HepG2 (cell line): ENCODE measurements around the gene FBXO24. TPM values are rescaled to one million over a fixed set of nuclear protein-coding genes. Genes with fewer than 3 reads are reported as not detected.

Source experiments
- ATAC-seq: fragments of 200-7000 bp; cut with Tn5 transposase; 3 replicates; pipeline ENCODE4 v1.9.1; 2020; ENCODE audit warnings: mild to moderate bottlenecking, moderate library complexity
- BruUV-seq: library from RNA; stranded (reverse); fragments of 400-500 nt; replicated peaks from 2 replicates; lab custom pipeline; 2021; lab: Mats Ljungman, UMichigan
- CTCF ChIA-PET: fragments of 300-600 bp; formaldehyde crosslinking; extraction: SDS; loops from one replicate; lab custom pipeline; 2021; ENCODE audit warnings: low total read pairs, inconsistent platforms, low intra/inter-chr PET ratio; lab: Yijun Ruan, JAX
- POLR2A ChIA-PET: fragments of 350-600 bp; sonication (Branson Sonifier 250); formaldehyde crosslinking; loops from one replicate; lab custom pipeline; 2020; ENCODE audit warnings: antibody characterized with exemption, inconsistent platforms; lab: Yijun Ruan, JAX
- DNase-seq: peaks from one replicate; pipeline ENCODE4 v3.0.0-alpha.2; 2015; ENCODE audit warnings: low spot score
- FAIRE-seq: peaks from 3 replicates; lab custom pipeline; 2011; peaks lifted over from hg19 to GRCh38; lab: Jason Lieb, UNC
- H2AFZ ChIP-seq: one replicate; pipeline ENCODE4 v1.6.1; 2011; ENCODE audit warnings: low read length, inconsistent platforms
- H3K27ac ChIP-seq: fragments of 300-600 bp; 3 replicates; pipeline ENCODE4 v1.8.0; 2011; ENCODE audit warnings: mixed run types, mild to moderate bottlenecking, mixed read lengths, low read length, inconsistent platforms; ENCODE audit not compliant: insufficient read depth; ENCODE audit errors: extremely low read length
- H3K27me3 ChIP-seq, 2 experiments: fragments of 200-600 bp in 1 of 2; 2 replicates in 1 of 2; 3 replicates in 1 of 2; pipeline versions ENCODE4 v1.6.0 to v1.8.0; 2011; ENCODE audit warnings: low read length in 2 of 2, mild to moderate bottlenecking in 2 of 2, moderate library complexity in 2 of 2, inconsistent platforms in 1 of 2; ENCODE audit not compliant: insufficient read depth in 2 of 2, control insufficient read depth in 1 of 2
- H3K36me3 ChIP-seq, 2 experiments: fragments of 200-600 bp in 1 of 2; replicated peaks in 1 of 2; 2 replicates in 1 of 2; 3 replicates in 1 of 2; pipeline versions ENCODE4 v1.5.1 to v1.8.0; 2011; ENCODE audit warnings: low read length in 2 of 2, inconsistent platforms in 1 of 2; ENCODE audit not compliant: insufficient read depth in 2 of 2, control insufficient read depth in 1 of 2
- H3K4me1 ChIP-seq: 2 replicates; pipeline ENCODE4 v1.5.1; 2012; ENCODE audit warnings: low read length, inconsistent platforms; ENCODE audit not compliant: insufficient read depth
- H3K4me2 ChIP-seq: 2 replicates; pipeline ENCODE4 v1.6.0; 2011; ENCODE audit warnings: low read depth, low read length, inconsistent platforms
- H3K4me3 ChIP-seq, 3 experiments: fragments of 200-600 bp in 1 of 3; sonication (generic), shearing (Covaris generic) in 1 of 3; replicated peaks in 1 of 3; 2 replicates each; pipeline ENCODE4 v1.5.1; 2011 to 2016; ENCODE audit warnings: low read length in 3 of 3, inconsistent platforms in 2 of 3, low read depth in 2 of 3, mild to moderate bottlenecking in 2 of 3, control low read depth in 1 of 3, mixed read lengths in 1 of 3; ENCODE audit not compliant: insufficient read depth in 1 of 3
- H3K79me2 ChIP-seq: one replicate; pipeline ENCODE4 v1.6.1; 2011; ENCODE audit warnings: low read length, inconsistent platforms; ENCODE audit not compliant: insufficient read depth
- H3K9ac ChIP-seq: 2 replicates; pipeline ENCODE4 v1.6.0; 2011; ENCODE audit warnings: mild to moderate bottlenecking, low read depth, low read length, inconsistent platforms; ENCODE audit not compliant: insufficient read depth
- H3K9me3 ChIP-seq: 2 replicates; pipeline ENCODE4 v1.5.1; 2012; ENCODE audit warnings: mild to moderate bottlenecking, low read length
- H4K20me1 ChIP-seq: 2 replicates; pipeline ENCODE4 v1.6.0; 2011; ENCODE audit warnings: inconsistent platforms, mild to moderate bottlenecking, low read length, moderate library complexity; ENCODE audit not compliant: insufficient read depth
- AGO2 ChIP-seq: fragments of 200-400 bp; formaldehyde crosslinking; optimal IDR thresholded peaks from 2 replicates; pipeline ENCODE3; 2017; ENCODE audit warnings: mild to moderate bottlenecking, low read depth, low read length, moderate library complexity
- DNMT1 ChIP-seq: sonication (generic); formaldehyde crosslinking; IDR thresholded peaks from 2 replicates; pipeline ENCODE4 v1.5.1; 2020; ENCODE audit warnings: mild to moderate bottlenecking, missing genetic modification reagents
- FOXC1 ChIP-seq: sonication (generic); formaldehyde crosslinking; IDR thresholded peaks from 2 replicates; pipeline ENCODE4 v1.8.0; 2022; ENCODE audit warnings: mild to moderate bottlenecking, missing genetic modification reagents, borderline replicate concordance
- FOXJ3 ChIP-seq: sonication (generic); formaldehyde crosslinking; IDR thresholded peaks from 2 replicates; pipeline ENCODE4 v1.4.0; 2020; ENCODE audit warnings: missing genetic modification reagents, mild to moderate bottlenecking, borderline replicate concordance
- LBX2 ChIP-seq: sonication (generic); formaldehyde crosslinking; IDR thresholded peaks from 2 replicates; pipeline ENCODE4 v1.5.0; 2020; ENCODE audit warnings: missing genetic modification reagents, mild to moderate bottlenecking, borderline replicate concordance
- MEIS2 ChIP-seq: sonication (generic); formaldehyde crosslinking; IDR thresholded peaks from 2 replicates; pipeline ENCODE4 v1.9.0; 2021; ENCODE audit warnings: mild to moderate bottlenecking, missing genetic modification reagents
- NAIF1 ChIP-seq: sonication (generic); formaldehyde crosslinking; IDR thresholded peaks from 2 replicates; pipeline ENCODE4 v1.5.0; 2020; ENCODE audit warnings: mild to moderate bottlenecking, missing genetic modification reagents, borderline replicate concordance
- PATZ1 ChIP-seq: sonication (generic); formaldehyde crosslinking; IDR thresholded peaks from 2 replicates; pipeline ENCODE4 v1.4.0; 2020; ENCODE audit warnings: missing genetic modification reagents
- SNAPC2 ChIP-seq: sonication (generic); formaldehyde crosslinking; IDR thresholded peaks from 2 replicates; pipeline ENCODE4 v1.8.1; 2022; ENCODE audit warnings: mild to moderate bottlenecking, missing genetic modification reagents
- THAP9 ChIP-seq: sonication (generic); formaldehyde crosslinking; IDR thresholded peaks from 2 replicates; pipeline ENCODE4; 2020; ENCODE audit warnings: missing genetic modification reagents, mild to moderate bottlenecking, borderline replicate concordance
- XRCC5 ChIP-seq: fragments of 200-400 bp; formaldehyde crosslinking; optimal IDR thresholded peaks from 2 replicates; pipeline ENCODE3; 2017; ENCODE audit warnings: mild to moderate bottlenecking, low read length
- ZFP37 ChIP-seq: sonication (generic); formaldehyde crosslinking; IDR thresholded peaks from 2 replicates; pipeline ENCODE4 v1.4.0; 2020; ENCODE audit warnings: missing genetic modification reagents, borderline replicate concordance
- ZFP91 ChIP-seq: sonication (generic); formaldehyde crosslinking; IDR thresholded peaks from 2 replicates; pipeline ENCODE4 v1.9.0; 2022; ENCODE audit warnings: missing genetic modification reagents, mild to moderate bottlenecking, borderline replicate concordance
- ZNF496 ChIP-seq: sonication (generic); formaldehyde crosslinking; IDR thresholded peaks from 2 replicates; pipeline ENCODE4 v1.8.1; 2023; ENCODE audit warnings: mild to moderate bottlenecking, moderate library complexity, missing genetic modification reagents; ENCODE audit not compliant: insufficient replicate concordance
- ZNF790 ChIP-seq: sonication (generic); formaldehyde crosslinking; IDR thresholded peaks from 2 replicates; pipeline ENCODE4 v1.8.0; 2022; ENCODE audit warnings: missing genetic modification reagents, mild to moderate bottlenecking, borderline replicate concordance
- WGBS: methylation state at CpG from one replicate; pipeline ENCODE4 v1.1.6; 2017; ENCODE audit warnings: low lambda C conversion rate; 5-methylcytosine and 5-hydroxymethylcytosine counted together
- in situ Hi-C: cut with HindIII; loops from 2 replicates; pipeline ENCODE4 v1.10.0; 2017; ENCODE audit warnings: low pct_unique_long_range_greater_than_20kb; ENCODE audit not compliant: extremely low pct_ligation_motif_present
- intact Hi-C: fragments of 100-400 bp; cut with micrococcal nuclease; formaldehyde crosslinking; loops from one replicate; pipeline ENCODE4 v1.10.0; 2022; ENCODE audit not compliant: unreplicated experiment
- polyA plus RNA-seq, 8 experiments: library from polyadenylated mRNA; depleted of rRNA in 3 of 8; stranded (reverse) in 7 of 8; unstranded in 1 of 8; fragments of >200 nt; fragmentation: Illumina TruSeq in 4 of 8; extraction: Trizol in 4 of 8; gene quantifications; 2 replicates each; pipeline versions ENCODE4 v1.2.1 to v1.2.3, GENCODE V29; 2011 to 2016; ENCODE audit warnings: low read depth in 4 of 8, missing spikeins in 1 of 8, mixed read lengths in 1 of 8; ENCODE audit not compliant: insufficient read depth in 1 of 8
- total RNA-seq, 5 experiments: library from RNA; depleted of rRNA; stranded (reverse); fragments of >200 nt; fragmentation: Illumina TruSeq; extraction: Trizol; gene quantifications; 2 replicates each; pipeline ENCODE4 v1.2.3, GENCODE V29; 2016; ENCODE audit warnings: low read depth in 1 of 5

Gene FBXO24
- total and polyA plus RNA-seq, 2 of the 13 experiments (the other 11 are each of a cell fraction or from before 2014, with no cell fraction given): 0.20 to 0.55 TPM

- peak overlapping the region; percentile 45 for H3K27ac ChIP-seq
- WGBS: 81% methylated on average over 12 of the region's 12 CpGs
- intact Hi-C loops (loop anchor here (5.0 kb wide), 1 partner anchor 97 kb away; no protein-coding TSS in a partner anchor), in situ Hi-C loops (no loop called here)
- H3K4me2 ChIP-seq: no peak overlapping the region
- no TSS peak for BruUV-seq
- POLR2A ChIA-PET: interaction anchor here (0.6 to 2.2 kb wide), 3 partner anchors 21 to 106 kb away, joined by 3 to 7 read pairs (median 5); partner anchors contain the start of genes FBXO24 and LRCH4
- H3K9ac ChIP-seq: no peak overlapping the region
- no peak overlapping the region for H2AFZ ChIP-seq
- H3K79me2 ChIP-seq: peaks cover 4% of the 10 kb centered on the region
- H3K4me3 ChIP-seq: no peak overlapping the region
- peak; percentile 5; the same call in 1 of the 3 replicates for ATAC-seq
- H3K9me3 ChIP-seq: no peaks in the 10 kb centered on the region
- H3K36me3 ChIP-seq: peaks cover 27 to 64% of the 10 kb centered on the region in 2 experiments
- peaks cover 21% of the 10 kb centered on the region; the same call in 1 of the 2 replicates for H4K20me1 ChIP-seq
- peak; percentile 18 for FAIRE-seq
- no peaks in the 10 kb centered on the region for H3K27me3 ChIP-seq
- peaks cover 93% of the 10 kb centered on the region for H3K4me1 ChIP-seq
- CTCF ChIA-PET: interaction anchor here (0.5 to 1.6 kb wide), 3 partner anchors 94 to 162 kb away, joined by 3 to 5 read pairs (median 3); no protein-coding TSS in a partner anchor
- DNase-seq: no peak
- peak; percentile 38 for TF ChIP-seq XRCC5
- TF ChIP-seq ZFP91 (CRISPR knock-in tag): no peak; the same call in 1 of the 2 replicates
- TF ChIP-seq LBX2 (CRISPR knock-in tag): peak; percentile 50; the same call in 1 of the 2 replicates
- peak; percentile 45 for TF ChIP-seq PATZ1 (CRISPR knock-in tag)
- TF ChIP-seq MEIS2 (CRISPR knock-in tag): no peak
- no peak for TF ChIP-seq THAP9 (CRISPR knock-in tag)
- TF ChIP-seq FOXC1: 0 out of 2 replicates have a peak, but pooled peaks have one; percentile 50
- TF ChIP-seq FOXJ3 (CRISPR knock-in tag): no peak
- TF ChIP-seq ZNF790 (CRISPR knock-in tag): no peak
- TF ChIP-seq AGO2: peak; percentile 96
- TF ChIP-seq NAIF1: no peak
- TF ChIP-seq ZFP37 (CRISPR knock-in tag): 0 out of 2 replicates have a peak, but pooled peaks have one; percentile 21
- 0 out of 2 replicates have a peak, but pooled peaks have one; percentile 31 for TF ChIP-seq SNAPC2
- TF ChIP-seq ZNF496 (CRISPR knock-in tag): no peak
- 0 out of 2 replicates have a peak, but pooled peaks have one; percentile 35 for TF ChIP-seq DNMT1 (CRISPR knock-in tag)
Observed at GRCh38 chr7:100563809-100564400, 22.2 kb upstream of the FBXO24 start.
